ENCODE results near the gene RNASE7.
A peak's percentile ranks its signal among the peaks of the same experiment; 100 is the strongest.

RNASE7 gene

GRCh38 chr14:21026274-21026987 is 15.7 kb upstream of the RNASE7 start:
- no peak overlapping the region for H3K4me3 ChIP-seq (replicated peaks in 1 of 2; ENCODE audit: low read depth in 2 of 2, low read length in 2 of 2)
- TF ChIP-seq CTCF (IDR thresholded peaks at IDR 0.05; ENCODE audit: low read depth, low read length): no peak
- no peak for DNase-seq (ENCODE audit: low read depth in 2 of 2)

- H3K4me3 ChIP-seq (replicated peaks in 1 of 2; ENCODE audit: low read depth in 2 of 2, low read length in 2 of 2): no peak overlapping the region
- peak in 1 of 2 donors; percentile 38 for DNase-seq (ENCODE audit: low read depth in 2 of 2)
- no peak for TF ChIP-seq CTCF (IDR thresholded peaks at IDR 0.05; ENCODE audit: low read depth, low read length)
Measured at GRCh38 chr14:21026988-21027315, 15.2 kb upstream of the RNASE7 start.

- H3K4me3 ChIP-seq (replicated peaks in 1 of 2; ENCODE audit: low read depth in 2 of 2, low read length in 2 of 2): no peak within 1 kb of the TSS
- no peak for DNase-seq (ENCODE audit: low read depth in 2 of 2)
- TF ChIP-seq CTCF (IDR thresholded peaks at IDR 0.05; ENCODE audit: low read depth, low read length): no peak
Measured at GRCh38 chr14:21029917-21030316, 12.2 kb upstream of the RNASE7 start, which contains the start of gene TPPP2. Gene TPPP2 (plus strand): TSS chr14:21030217. CDS start chr14:21030582, 365 bp downstream.

GRCh38 chr14:21030531-21030930 is 11.6 kb upstream of the RNASE7 start:
- H3K4me3 ChIP-seq (replicated peaks in 1 of 2; ENCODE audit: low read depth in 2 of 2, low read length in 2 of 2): no peak overlapping the region
- DNase-seq (ENCODE audit: low read depth in 2 of 2): no peak
- TF ChIP-seq CTCF (IDR thresholded peaks at IDR 0.05; ENCODE audit: low read depth, low read length): no peak

GRCh38 chr14:21032326-21033132 is 9.6 kb upstream of the RNASE7 start:
- no peak for DNase-seq (ENCODE audit: low read depth in 2 of 2)

GRCh38 chr14:21033133-21033698 is 8.9 kb upstream of the RNASE7 start:
- no peak for DNase-seq (ENCODE audit: low read depth in 2 of 2)
- no peak overlapping the region for H3K4me3 ChIP-seq (replicated peaks in 1 of 2; ENCODE audit: low read depth in 2 of 2, low read length in 2 of 2)
- TF ChIP-seq CTCF (IDR thresholded peaks at IDR 0.05; ENCODE audit: low read depth, low read length): no peak

More at GRCh38 chr14:21032326-21033132, 9.6 kb upstream of the RNASE7 start:
- TF ChIP-seq CTCF (IDR thresholded peaks at IDR 0.05; ENCODE audit: low read depth, low read length): no peak
- no peak overlapping the region for H3K4me3 ChIP-seq (replicated peaks in 1 of 2; ENCODE audit: low read depth in 2 of 2, low read length in 2 of 2)
